ACC112 (cell line): ENCODE data around the gene GCN1.

Experiments
- H2AFZ ChIP-seq: fragments of 200-600 bp; sonication (generic); one replicate; pipeline ENCODE4 v1.6.0; 2017; ENCODE audit warnings: antibody characterized with exemption, low read length; ENCODE audit not compliant: unreplicated experiment
- H3K27ac ChIP-seq: fragments of 200-600 bp; sonication (generic); 2 replicates; pipeline ENCODE4 v1.5.1; 2014; ENCODE audit warnings: low read depth, mild to moderate bottlenecking, antibody characterized with exemption, low read length, moderate library complexity
- H3K27me3 ChIP-seq: fragments of 200-600 bp; sonication (generic); 2 replicates; pipeline ENCODE4 v1.6.1; 2014; ENCODE audit warnings: mild to moderate bottlenecking, antibody characterized with exemption, low read length, moderate library complexity, mixed read lengths; ENCODE audit not compliant: insufficient read depth
- H3K36me3 ChIP-seq: fragments of 200-600 bp; sonication (generic); 2 replicates; pipeline ENCODE4 v1.6.1; 2016; ENCODE audit warnings: mild to moderate bottlenecking, antibody characterized with exemption, low read length, moderate library complexity, mixed read lengths; ENCODE audit not compliant: insufficient read depth
- H3K4me1 ChIP-seq: fragments of 200-600 bp; sonication (generic); one replicate; pipeline ENCODE4 v1.6.1; 2016; ENCODE audit warnings: low read length, mixed read lengths; ENCODE audit not compliant: insufficient read depth, unreplicated experiment, control insufficient read depth
- H3K4me3 ChIP-seq: fragments of 200-600 bp; sonication (generic); 2 replicates; pipeline ENCODE4 v1.5.1; 2014; ENCODE audit warnings: mild to moderate bottlenecking, low read depth, low read length
- H3K79me2 ChIP-seq: fragments of 200-600 bp; sonication (generic); one replicate; pipeline ENCODE4 v1.6.0; 2016; ENCODE audit warnings: low read length; ENCODE audit not compliant: control insufficient read depth, unreplicated experiment, insufficient read depth

Gene GCN1

DNA sequence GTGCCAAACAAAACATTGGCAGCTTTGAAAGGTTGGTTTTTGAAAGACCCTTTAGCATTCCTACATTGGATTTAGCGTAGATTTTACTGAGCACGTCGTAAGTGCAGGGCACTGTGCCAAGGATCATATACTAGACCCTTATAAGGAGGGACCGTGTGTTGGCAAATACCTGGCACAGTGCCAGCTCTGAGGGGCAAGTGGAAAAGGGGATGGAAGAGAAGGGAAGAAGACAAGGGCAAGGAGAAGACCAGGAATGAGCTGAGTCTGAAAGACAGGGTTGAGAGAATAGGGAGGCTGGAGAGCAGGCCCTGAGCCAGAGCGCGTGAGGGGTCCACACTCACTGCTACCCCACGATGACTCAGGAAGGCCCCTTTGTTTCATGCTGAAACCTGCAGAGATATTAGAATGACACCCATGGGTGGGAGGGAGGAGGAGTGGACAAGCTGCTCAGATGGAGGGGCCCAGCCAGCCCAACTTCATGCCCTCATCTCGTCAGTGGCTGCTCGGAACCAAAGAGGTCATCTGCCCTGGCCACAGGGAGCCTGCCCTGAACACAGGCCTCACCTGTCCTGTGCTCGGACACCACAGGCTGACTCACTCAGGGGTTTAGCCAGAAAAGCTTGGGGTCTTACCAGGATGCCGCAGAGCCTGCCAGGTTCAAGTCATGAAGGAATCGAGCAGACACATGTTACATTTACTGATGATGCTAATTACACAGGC, 103.0 kb downstream of the GCN1 start:
- Histone ChIP-seq H3K4me1 (peaks cover 7% of the 10 kb centered on the region), H3K4me3 (no peak overlapping the region), H2AFZ (no peak overlapping the region), H3K27me3 (no peaks in the 10 kb centered on the region), H3K36me3 (no peaks in the 10 kb centered on the region), H3K79me2 (no peaks in the 10 kb centered on the region), H3K27ac (no peak overlapping the region)

DNA sequence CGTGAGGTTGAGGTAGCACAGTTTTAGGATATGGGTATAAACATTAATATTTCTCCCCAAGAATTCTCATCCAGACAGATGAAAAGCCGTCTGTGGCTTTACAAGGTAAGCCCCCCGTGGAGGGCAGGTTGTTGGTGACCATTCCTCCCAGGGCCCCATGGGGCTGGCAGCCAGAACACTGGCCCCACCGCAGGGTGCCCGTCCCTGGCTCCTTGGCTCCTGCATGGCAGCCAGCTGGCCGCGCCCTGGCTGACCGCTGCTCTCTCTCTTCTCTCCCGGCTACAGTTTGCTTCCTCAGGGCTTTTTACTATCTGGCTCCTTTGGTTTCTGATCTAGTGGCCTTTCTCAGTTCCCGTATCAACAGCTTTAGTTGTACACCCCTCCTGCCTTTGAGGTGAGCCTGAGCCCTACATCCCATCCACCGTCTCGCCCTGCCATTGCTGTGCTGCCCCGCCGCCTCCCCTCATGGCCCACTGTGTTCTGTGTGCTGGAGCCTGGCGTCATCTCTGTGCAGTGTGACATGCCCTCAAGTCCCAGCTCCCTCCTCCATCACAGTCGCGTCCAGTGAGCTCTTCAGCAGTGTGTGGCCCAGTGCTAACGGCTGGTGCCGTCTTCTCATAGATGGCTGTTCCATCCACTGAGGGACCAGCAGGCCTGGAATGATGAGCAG, 103.8 kb downstream of the GCN1 start:
- Histone ChIP-seq H2AFZ (no peak overlapping the region), H3K36me3 (no peaks in the 10 kb centered on the region), H3K4me1 (peaks cover 11% of the 10 kb centered on the region), H3K27me3 (no peaks in the 10 kb centered on the region), H3K79me2 (no peaks in the 10 kb centered on the region), H3K4me3 (no peak overlapping the region), H3K27ac (no peak overlapping the region)

GRCh38 chr12:120090206-120090605, 104.3 kb downstream of the GCN1 start:
- Histone ChIP-seq H3K36me3 (no peaks in the 10 kb centered on the region), H3K27me3 (no peaks in the 10 kb centered on the region), H3K4me1 (peaks cover 11% of the 10 kb centered on the region), H3K4me3 (no peak overlapping the region), H3K79me2 (no peaks in the 10 kb centered on the region), H2AFZ (no peak overlapping the region), H3K27ac (no peak overlapping the region)

DNA sequence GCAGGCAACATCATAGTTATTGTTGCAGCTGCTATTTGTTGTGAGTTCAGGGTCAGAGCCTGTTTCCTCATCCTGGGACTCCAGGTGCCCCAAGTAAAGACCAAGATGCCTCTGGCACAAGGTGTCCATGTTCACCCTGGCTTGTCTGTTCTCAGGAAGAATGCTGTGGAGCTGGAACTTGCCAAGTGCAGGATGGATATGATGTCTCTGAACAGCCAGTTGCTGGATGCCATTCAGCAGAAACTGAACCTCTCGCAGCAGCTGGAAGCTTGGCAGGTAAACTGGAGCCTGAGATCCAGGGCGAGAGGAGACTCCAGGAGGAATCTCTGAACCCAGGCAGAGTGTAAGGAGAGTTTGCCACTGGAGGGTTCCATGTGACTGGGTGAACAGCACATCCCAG, 104.7 kb downstream of the GCN1 start:
- H3K27me3 ChIP-seq, result no peaks in the 10 kb centered on the region
- no peak overlapping the region for H2AFZ ChIP-seq
- no peaks in the 10 kb centered on the region for H3K36me3 ChIP-seq
- H3K27ac ChIP-seq, result no peak overlapping the region
- no peak overlapping the region for H3K4me3 ChIP-seq
- no peaks in the 10 kb centered on the region for H3K79me2 ChIP-seq
- peaks cover 11% of the 10 kb centered on the region for H3K4me1 ChIP-seq

- H3K36me3 ChIP-seq, result no peaks in the 10 kb centered on the region
- no peak overlapping the region for H2AFZ ChIP-seq
- H3K27me3 ChIP-seq, result no peaks in the 10 kb centered on the region
- no peak overlapping the region for H3K27ac ChIP-seq
- H3K4me3 ChIP-seq, result no peak overlapping the region
- no peaks in the 10 kb centered on the region for H3K79me2 ChIP-seq
- H3K4me1 ChIP-seq, result peaks cover 11% of the 10 kb centered on the region
Measured at GRCh38 chr12:120089105-120089504, 105.4 kb downstream of the GCN1 start.

DNA sequence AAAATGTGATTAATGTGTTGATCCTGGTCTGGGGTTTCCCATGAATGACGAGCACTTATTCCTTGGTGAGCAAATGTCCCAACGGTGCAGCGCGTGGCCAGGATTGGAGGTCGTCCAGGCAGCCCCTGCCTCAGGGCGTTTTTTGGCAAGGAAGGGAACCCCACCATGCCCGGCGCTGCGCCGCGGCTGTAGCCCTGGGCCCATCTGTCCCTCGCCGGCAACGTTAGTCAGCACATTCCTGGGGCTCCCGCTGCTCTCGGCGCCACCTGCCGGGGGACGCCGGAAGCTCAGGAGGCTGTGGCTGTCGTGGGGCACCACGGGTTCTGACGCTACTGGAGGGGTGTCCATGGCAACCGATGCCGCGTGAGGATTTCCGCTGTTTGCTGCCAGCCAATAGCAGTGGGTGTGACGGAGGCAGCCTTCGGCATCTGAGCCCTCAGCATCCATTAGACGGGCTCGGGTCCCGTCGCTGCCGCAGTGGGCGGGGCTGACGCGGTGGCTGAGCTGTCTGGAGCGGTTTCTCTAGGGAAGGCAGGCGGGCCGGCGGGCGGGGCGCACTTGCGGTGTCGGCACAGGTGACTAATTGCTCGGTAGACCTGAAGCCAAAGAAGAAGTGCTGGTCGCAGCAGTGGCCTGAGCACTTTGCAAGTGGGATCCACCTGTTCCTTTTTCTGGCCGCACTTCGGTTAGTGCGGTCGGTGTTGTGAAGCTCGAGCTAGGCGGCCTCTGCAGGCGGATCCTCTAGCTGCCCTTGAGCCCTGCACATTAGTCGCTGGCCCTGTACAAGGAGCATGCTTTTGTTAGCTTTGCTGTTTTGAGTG, 107.5 kb downstream of the GCN1 start:
- Histone ChIP-seq H3K27me3 (no peaks in the 10 kb centered on the region), H3K36me3 (no peaks in the 10 kb centered on the region), H2AFZ (peak overlapping the region; percentile 89), H3K27ac (peak overlapping the region; percentile 38; the same call in 1 of the 2 replicates), H3K4me3 (peak overlapping the region; percentile 72), H3K79me2 (no peaks in the 10 kb centered on the region), H3K4me1 (peaks cover 11% of the 10 kb centered on the region)

- Histone ChIP-seq H3K79me2 (no peaks in the 10 kb centered on the region), H3K4me3 (peak overlapping the region; percentile 72), H3K27me3 (0 out of 2 replicates have a peak, but pooled peaks cover 4% of the 10 kb centered on the region), H3K4me1 (peaks cover 11% of the 10 kb centered on the region), H3K36me3 (no peaks in the 10 kb centered on the region), H3K27ac (peak overlapping the region; percentile 38; the same call in 1 of the 2 replicates), H2AFZ (peak overlapping the region; percentile 89)
Measured at GRCh38 chr12:120085920-120086645, 108.4 kb downstream of the GCN1 start.

GRCh38 chr12:120081641-120082040, 112.9 kb downstream of the GCN1 start:
- H3K4me3 ChIP-seq, result no peak overlapping the region
- H2AFZ ChIP-seq, result no peak overlapping the region
- peaks cover 13% of the 10 kb centered on the region for H3K27me3 ChIP-seq
- no peaks in the 10 kb centered on the region for H3K79me2 ChIP-seq
- peaks cover 5% of the 10 kb centered on the region for H3K4me1 ChIP-seq
- no peaks in the 10 kb centered on the region for H3K36me3 ChIP-seq
- no peak overlapping the region for H3K27ac ChIP-seq

DNA sequence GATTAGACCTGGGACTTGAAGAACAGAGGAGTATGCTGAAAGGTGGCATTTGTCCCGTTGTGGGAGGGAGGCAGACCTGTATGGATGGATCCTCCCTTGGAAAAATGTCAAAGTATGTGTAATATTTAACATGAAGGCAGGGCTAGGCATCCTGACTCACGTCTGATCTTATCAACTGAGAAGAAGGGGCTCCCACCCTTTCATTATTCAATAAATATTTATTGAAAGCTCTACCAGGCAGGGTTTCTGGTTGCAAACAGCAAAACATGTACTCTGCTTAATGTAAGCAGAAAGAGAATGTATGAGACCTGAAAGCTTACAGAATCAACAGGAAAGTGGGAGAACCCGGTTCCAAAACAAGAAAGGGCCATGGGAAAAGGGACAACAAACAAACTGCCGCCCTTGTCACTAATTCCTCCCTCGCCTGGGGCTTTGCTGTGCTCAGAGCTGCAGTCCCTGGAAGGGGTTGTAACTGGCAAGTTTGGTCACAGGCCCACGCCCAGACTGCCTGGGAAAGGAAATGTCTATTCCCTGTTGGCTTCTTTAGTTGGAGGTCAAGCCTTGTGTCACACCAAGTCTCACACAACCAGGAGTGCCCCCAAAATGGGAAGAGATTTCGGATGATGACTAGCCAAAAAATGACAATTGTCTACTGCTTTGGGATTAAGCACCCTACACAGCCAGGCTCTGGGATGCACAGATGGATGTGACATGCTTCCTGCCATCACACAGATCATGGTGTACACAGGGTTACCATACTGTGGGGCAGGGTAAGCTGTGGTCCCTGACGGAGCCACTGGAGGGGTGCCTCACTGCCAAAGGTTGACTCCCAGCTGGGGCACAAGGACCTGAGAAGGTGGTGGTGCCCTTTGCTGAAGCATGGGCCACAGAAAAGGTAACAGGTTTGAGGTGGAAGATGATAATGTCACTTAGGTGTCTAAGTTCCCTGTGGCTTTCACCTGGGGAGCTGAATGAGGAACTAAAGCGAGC, 114.8 kb downstream of the GCN1 start:
- Histone ChIP-seq H3K79me2 (no peaks in the 10 kb centered on the region), H3K27ac (no peak overlapping the region), H3K4me3 (no peak overlapping the region), H3K27me3 (peaks cover 32% of the 10 kb centered on the region), H3K36me3 (no peaks in the 10 kb centered on the region), H3K4me1 (no peaks in the 10 kb centered on the region), H2AFZ (no peak overlapping the region)
